OCI-LY7 (cell line): ENCODE measurements around the gene RTKN. TPM values are rescaled to one million over a fixed set of nuclear protein-coding genes. Genes with fewer than 3 reads are reported as not detected.

Experiments used
- BruUV-seq: library from RNA; stranded (reverse); fragments of 400-500 nt; replicated peaks from 2 replicates; lab custom pipeline; 2021; lab: Mats Ljungman, UMichigan
- CTCF ChIA-PET: fragments of 300-600 bp; sonication (Branson Sonifier 250); formaldehyde crosslinking; loops from one replicate; lab custom pipeline; 2022; ENCODE audit warnings: antibody characterized with exemption; ENCODE audit not compliant: unreplicated experiment; lab: Charles Lee
- POLR2A ChIA-PET: fragments of 300-600 bp; sonication (Branson Sonifier 250); formaldehyde crosslinking; loops from one replicate; lab custom pipeline; 2022; ENCODE audit warnings: antibody characterized with exemption; lab: Charles Lee
- DNase-seq: peaks from one replicate; pipeline ENCODE4 v3.0.0-alpha.2; 2015; ENCODE audit warnings: low spot score
- H2AFZ ChIP-seq: fragments of 200-600 bp; sonication (generic), shearing (Covaris generic); 2 replicates; pipeline ENCODE4 v1.6.1; 2014; ENCODE audit warnings: mild to moderate bottlenecking, antibody characterized with exemption, low read length, moderate library complexity
- H3K27ac ChIP-seq: fragments of 200-600 bp; sonication (generic); 2 replicates; pipeline ENCODE4 v1.5.1; 2014; ENCODE audit warnings: mixed run types, low read depth, mild to moderate bottlenecking, moderate library complexity, low read length, inconsistent platforms; ENCODE audit not compliant: poor library complexity, severe bottlenecking
- H3K36me3 ChIP-seq: fragments of 200-600 bp; sonication (generic); 2 replicates; pipeline ENCODE4 v1.6.1; 2014; ENCODE audit warnings: mild to moderate bottlenecking, antibody characterized with exemption, low read length, moderate library complexity, mixed read lengths; ENCODE audit not compliant: insufficient read depth
- H3K4me1 ChIP-seq: fragments of 200-600 bp; sonication (generic); 2 replicates; pipeline ENCODE4 v1.5.1; 2014; ENCODE audit warnings: mild to moderate bottlenecking, low read length; ENCODE audit not compliant: insufficient read depth, poor library complexity, severe bottlenecking
- H3K4me2 ChIP-seq: fragments of 200-600 bp; sonication (generic); 2 replicates; pipeline ENCODE4 v1.6.1; 2014; ENCODE audit warnings: mild to moderate bottlenecking, low read length
- H3K4me3 ChIP-seq: fragments of 200-600 bp; sonication (generic); 2 replicates; pipeline ENCODE4 v1.5.1; 2014; ENCODE audit warnings: mild to moderate bottlenecking, low read depth, low read length; ENCODE audit not compliant: poor library complexity, severe bottlenecking
- H3K79me2 ChIP-seq: fragments of 200-600 bp; sonication (generic); 2 replicates; pipeline ENCODE4 v1.6.1; 2016; ENCODE audit warnings: low read depth, mild to moderate bottlenecking, low read length, moderate library complexity, mixed read lengths; ENCODE audit not compliant: insufficient read depth
- H3K9me2 ChIP-seq: fragments of 200-600 bp; sonication (generic); 2 replicates; pipeline ENCODE4 v1.6.1; 2016; ENCODE audit warnings: mild to moderate bottlenecking, low read length, mixed read lengths; ENCODE audit not compliant: insufficient read depth
- H3K9me3 ChIP-seq: fragments of 200-600 bp; sonication (generic); 2 replicates; pipeline ENCODE4 v1.6.1; 2014; ENCODE audit warnings: mild to moderate bottlenecking, mixed run types, low read length, mixed read lengths
- H4K20me1 ChIP-seq: fragments of 200-600 bp; sonication (generic); 2 replicates; pipeline ENCODE4 v1.6.1; 2014; ENCODE audit warnings: mild to moderate bottlenecking, antibody characterized with exemption, low read length, moderate library complexity, mixed read lengths; ENCODE audit not compliant: insufficient read depth
- EZH2phosphoT487 ChIP-seq: fragments of 200-600 bp; sonication (generic); IDR thresholded peaks from 2 replicates; pipeline ENCODE4 v1.6.1; 2018; ENCODE audit warnings: low read depth, borderline replicate concordance, mild to moderate bottlenecking, mixed run types, antibody characterized with exemption, low read length, moderate library complexity, mixed read lengths
- intact Hi-C: fragments of 100-400 bp; cut with micrococcal nuclease; formaldehyde crosslinking; loops from one replicate; pipeline ENCODE4 v1.10.0; 2022; ENCODE audit not compliant: unreplicated experiment
- total RNA-seq, 2 experiments: library from RNA; depleted of rRNA in 1 of 2; stranded (reverse); fragments of >200 nt in 1 of 2; shearing (Covaris generic) in 1 of 2; gene quantifications; 2 replicates each; pipeline ENCODE4 v1.2.3, GENCODE V29; 2014 to 2022
- TF ChIP-seq, protein P1 (sequence below): fragments of 200-600 bp; sonication (generic); conservative IDR thresholded peaks from 2 replicates; pipeline ENCODE4 v1.5.1; 2014; ENCODE audit warnings: mild to moderate bottlenecking, antibody characterized with exemption, low read length, moderate library complexity, mixed read lengths

RTKN gene
- total RNA-seq, 2 experiments from 2014 or later: 2.3 to 7.7 TPM

DNA sequence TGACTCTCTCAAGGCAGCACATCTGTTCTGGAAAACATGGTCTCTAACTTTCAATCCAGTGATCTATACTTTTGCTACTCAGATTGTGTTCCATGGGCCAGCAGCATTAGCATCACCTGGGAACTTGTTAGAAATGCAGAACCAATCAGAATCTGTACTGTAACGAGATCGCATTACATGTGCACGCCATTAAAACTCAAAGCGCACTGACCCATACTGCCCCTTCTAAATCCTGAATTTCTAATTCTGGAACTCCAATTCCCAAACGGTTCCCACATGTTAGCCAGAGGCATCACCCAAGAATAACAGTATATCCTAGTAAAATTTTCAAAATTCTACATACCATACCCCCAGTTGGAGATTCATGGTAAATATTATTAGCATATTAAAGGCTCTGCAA, 51.1 kb downstream of the RTKN start:
- Histone ChIP-seq H3K4me2 (peak overlapping the region; percentile 98), H3K4me1 (peaks cover 8% of the 10 kb centered on the region), H3K9me2 (no peaks in the 10 kb centered on the region), H3K4me3 (peak overlapping the region; percentile 89), H3K79me2 (peaks cover 24% of the 10 kb centered on the region), H3K9me3 (no peaks in the 10 kb centered on the region), H2AFZ (no peak overlapping the region; the same call in 1 of the 2 replicates), H3K27ac (no peak overlapping the region), H4K20me1 (peaks cover 11% of the 10 kb centered on the region; the same call in 1 of the 2 replicates), H3K36me3 (peaks cover 4% of the 10 kb centered on the region; the same call in 1 of the 2 replicates)
- no peak for TF ChIP-seq EZH2phosphoT487
- TF ChIP-seq, protein P1, sequence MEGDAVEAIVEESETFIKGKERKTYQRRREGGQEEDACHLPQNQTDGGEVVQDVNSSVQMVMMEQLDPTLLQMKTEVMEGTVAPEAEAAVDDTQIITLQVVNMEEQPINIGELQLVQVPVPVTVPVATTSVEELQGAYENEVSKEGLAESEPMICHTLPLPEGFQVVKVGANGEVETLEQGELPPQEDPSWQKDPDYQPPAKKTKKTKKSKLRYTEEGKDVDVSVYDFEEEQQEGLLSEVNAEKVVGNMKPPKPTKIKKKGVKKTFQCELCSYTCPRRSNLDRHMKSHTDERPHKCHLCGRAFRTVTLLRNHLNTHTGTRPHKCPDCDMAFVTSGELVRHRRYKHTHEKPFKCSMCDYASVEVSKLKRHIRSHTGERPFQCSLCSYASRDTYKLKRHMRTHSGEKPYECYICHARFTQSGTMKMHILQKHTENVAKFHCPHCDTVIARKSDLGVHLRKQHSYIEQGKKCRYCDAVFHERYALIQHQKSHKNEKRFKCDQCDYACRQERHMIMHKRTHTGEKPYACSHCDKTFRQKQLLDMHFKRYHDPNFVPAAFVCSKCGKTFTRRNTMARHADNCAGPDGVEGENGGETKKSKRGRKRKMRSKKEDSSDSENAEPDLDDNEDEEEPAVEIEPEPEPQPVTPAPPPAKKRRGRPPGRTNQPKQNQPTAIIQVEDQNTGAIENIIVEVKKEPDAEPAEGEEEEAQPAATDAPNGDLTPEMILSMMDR: no peak
- intact Hi-C loops: loop anchor here (5.0 kb wide), 2 partner anchors 123 to 243 kb away; partner anchors contain the start of gene BOLA3
- no peak for DNase-seq
- POLR2A ChIA-PET: interaction anchor here (0.6 to 1.5 kb wide), 10 partner anchors 11 to 172 kb away, joined by 3 to 8 read pairs (median 4); no protein-coding TSS in a partner anchor
- BruUV-seq: TSS peak; percentile 64
- CTCF ChIA-PET: interaction anchor here (1.1 to 1.9 kb wide), 3 partner anchors 11 to 568 kb away, joined by 3 to 4 read pairs (median 4); no protein-coding TSS in a partner anchor

DNA sequence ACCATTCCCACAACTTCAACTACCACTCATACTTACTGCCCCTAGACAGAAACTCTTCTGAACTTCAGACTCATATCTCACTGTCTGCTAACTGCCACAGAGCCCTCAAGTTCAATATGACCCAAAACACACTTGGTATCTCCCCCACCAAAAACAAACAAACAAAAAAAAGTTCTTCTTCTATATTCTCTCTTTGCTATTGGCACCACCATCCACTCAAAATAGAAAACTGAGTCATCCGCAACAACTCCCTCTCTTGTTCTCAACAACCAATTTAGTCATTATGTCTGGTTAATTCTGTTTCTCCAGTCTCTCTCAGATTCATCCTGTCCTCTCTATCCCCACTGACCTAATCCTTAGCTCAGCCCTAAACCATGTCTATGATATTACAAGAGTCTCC, 54.4 kb downstream of the RTKN start:
- H3K36me3 ChIP-seq: peaks cover 17% of the 10 kb centered on the region; the same call in 1 of the 2 replicates
- H3K9me3 ChIP-seq: no peaks in the 10 kb centered on the region
- DNase-seq: no peak
- H4K20me1 ChIP-seq: peaks cover 11% of the 10 kb centered on the region; the same call in 1 of the 2 replicates
- intact Hi-C loops: no loop called here
- H3K9me2 ChIP-seq: no peaks in the 10 kb centered on the region
- CTCF ChIA-PET: no interaction called here
- H3K4me2 ChIP-seq: no peak overlapping the region
- H2AFZ ChIP-seq: no peak overlapping the region
- peaks cover 8% of the 10 kb centered on the region for H3K4me1 ChIP-seq
- TF ChIP-seq, protein P1: no peak
- TF ChIP-seq EZH2phosphoT487: no peak
- no TSS peak for BruUV-seq
- no peak overlapping the region for H3K27ac ChIP-seq
- POLR2A ChIA-PET: no interaction called here
- H3K79me2 ChIP-seq: peaks cover 24% of the 10 kb centered on the region
- H3K4me3 ChIP-seq: no peak overlapping the region

DNA sequence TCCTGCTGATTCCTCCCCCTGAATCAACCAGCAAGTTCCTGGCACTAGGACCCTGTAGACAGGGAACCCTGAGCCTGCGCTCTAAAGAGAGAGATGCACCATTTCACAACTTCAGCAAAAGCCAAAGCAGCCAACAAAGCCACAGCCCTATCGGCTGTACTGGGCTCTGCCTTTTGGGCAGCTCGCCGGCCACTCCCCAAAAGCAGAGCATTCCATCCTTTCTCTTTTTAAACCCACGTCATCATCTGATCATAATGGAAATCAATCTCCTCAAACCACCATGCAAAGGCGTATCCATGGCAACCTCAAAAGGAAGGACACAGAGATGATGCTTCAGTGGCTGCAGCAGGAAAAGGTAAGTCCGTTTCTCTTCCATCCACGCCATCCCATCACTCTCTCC, 56.3 kb downstream of the RTKN start:
- Histone ChIP-seq H3K9me2 (no peaks in the 10 kb centered on the region), H3K4me1 (peaks cover 4% of the 10 kb centered on the region), H3K36me3 (peaks cover 22% of the 10 kb centered on the region; the same call in 1 of the 2 replicates), H3K4me3 (no peak overlapping the region), H4K20me1 (peaks cover 11% of the 10 kb centered on the region; the same call in 1 of the 2 replicates), H2AFZ (no peak overlapping the region), H3K27ac (no peak overlapping the region), H3K9me3 (no peaks in the 10 kb centered on the region), H3K4me2 (no peak overlapping the region), H3K79me2 (peaks cover 13% of the 10 kb centered on the region; the same call in 1 of the 2 replicates)
- POLR2A ChIA-PET: no interaction called here
- TF ChIP-seq EZH2phosphoT487: no peak
- TF ChIP-seq, protein P1: no peak
- DNase-seq: no peak
- no TSS peak for BruUV-seq
- CTCF ChIA-PET: no interaction called here
- intact Hi-C loops: no loop called here
